ENCODE data around the gene HBE1. TPM values are rescaled to one million over a fixed set of nuclear protein-coding genes. Genes with fewer than 3 reads are reported as not detected.

The HBE1 gene
- total RNA-seq, 1 donor from 2014 or later, result not detected

- H3K4me2 ChIP-seq, result no peak within 1 kb of the TSS
- Mint-ChIP-seq H3K36me3 (no peaks in the 10 kb centered on the region), H3K4me3 (no peak within 1 kb of the TSS), H3K27me3 (ENCODE audit: insufficient read depth, low read depth) (peaks cover 2% of the 10 kb centered on the region), H3K9me3 (no peaks in the 10 kb centered on the region), H3K4me1 (no peaks in the 10 kb centered on the region), H3K27ac (no peak within 1 kb of the TSS)
- H3K4me3 ChIP-seq, result no peak within 1 kb of the TSS
- no peaks in the 10 kb centered on the region for H3K36me3 ChIP-seq
- no peak within 1 kb of the TSS for H3K9ac ChIP-seq
- no peak within 1 kb of the TSS for H3K27ac ChIP-seq
- H4K20me1 ChIP-seq (ENCODE audit: low read depth), result no peaks in the 10 kb centered on the region
- no peak for DNase-seq (ENCODE audit: low spot score)
- no peaks in the 10 kb centered on the region for H3K4me1 ChIP-seq
- no peaks in the 10 kb centered on the region for H3K79me2 ChIP-seq (ENCODE audit: low read depth)
- no peak within 1 kb of the TSS for H2AFZ ChIP-seq (replicated peaks)
- no peaks in the 10 kb centered on the region for H3K27me3 ChIP-seq
- no peaks in the 10 kb centered on the region for H3F3A ChIP-seq (ENCODE audit: low read depth)
- no peaks in the 10 kb centered on the region for H3K9me3 ChIP-seq (ENCODE audit: low read depth)
- no peak for TF ChIP-seq EZH2 (IDR thresholded peaks at IDR 0.05)
- no peak for TF ChIP-seq EZH2phosphoT487 (IDR thresholded peaks at IDR 0.05)
- TF ChIP-seq, protein P1, sequence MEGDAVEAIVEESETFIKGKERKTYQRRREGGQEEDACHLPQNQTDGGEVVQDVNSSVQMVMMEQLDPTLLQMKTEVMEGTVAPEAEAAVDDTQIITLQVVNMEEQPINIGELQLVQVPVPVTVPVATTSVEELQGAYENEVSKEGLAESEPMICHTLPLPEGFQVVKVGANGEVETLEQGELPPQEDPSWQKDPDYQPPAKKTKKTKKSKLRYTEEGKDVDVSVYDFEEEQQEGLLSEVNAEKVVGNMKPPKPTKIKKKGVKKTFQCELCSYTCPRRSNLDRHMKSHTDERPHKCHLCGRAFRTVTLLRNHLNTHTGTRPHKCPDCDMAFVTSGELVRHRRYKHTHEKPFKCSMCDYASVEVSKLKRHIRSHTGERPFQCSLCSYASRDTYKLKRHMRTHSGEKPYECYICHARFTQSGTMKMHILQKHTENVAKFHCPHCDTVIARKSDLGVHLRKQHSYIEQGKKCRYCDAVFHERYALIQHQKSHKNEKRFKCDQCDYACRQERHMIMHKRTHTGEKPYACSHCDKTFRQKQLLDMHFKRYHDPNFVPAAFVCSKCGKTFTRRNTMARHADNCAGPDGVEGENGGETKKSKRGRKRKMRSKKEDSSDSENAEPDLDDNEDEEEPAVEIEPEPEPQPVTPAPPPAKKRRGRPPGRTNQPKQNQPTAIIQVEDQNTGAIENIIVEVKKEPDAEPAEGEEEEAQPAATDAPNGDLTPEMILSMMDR (IDR thresholded peaks at IDR 0.05), result no peak
Observed at GRCh38 chr11:5234381-5234834, 35.3 kb downstream of the HBE1 start, which contains the start of gene HBD. TSS of gene HBD (minus strand) at chr11:5234483. CDS start at chr11:5234433, 50 bp downstream.

DNA sequence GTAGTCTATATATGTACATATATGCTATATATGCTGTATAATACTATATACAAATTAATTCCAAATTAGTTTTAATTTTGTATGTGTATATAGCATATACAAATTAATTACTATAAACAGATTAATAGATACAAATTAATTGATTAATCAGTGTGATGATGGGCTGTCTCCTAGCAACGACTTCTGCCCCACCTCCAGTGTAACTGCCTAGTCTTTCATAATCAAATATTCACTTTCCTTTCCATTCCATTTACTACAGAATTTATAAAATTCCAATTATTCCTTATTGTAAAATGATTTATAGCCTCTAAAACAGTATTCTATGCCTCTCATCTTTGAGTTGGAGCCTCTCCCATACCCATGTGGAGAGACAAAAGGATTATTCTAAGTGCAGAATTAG lies 36.4 kb downstream of the HBE1 start:
- no peaks in the 10 kb centered on the region for H3F3A ChIP-seq (ENCODE audit: low read depth)
- no peak overlapping the region for H3K4me3 ChIP-seq
- no peaks in the 10 kb centered on the region for H3K9me3 Mint-ChIP-seq
- no peaks in the 10 kb centered on the region for H3K36me3 Mint-ChIP-seq
- H3K36me3 ChIP-seq, result no peaks in the 10 kb centered on the region
- H3K27me3 ChIP-seq, result no peaks in the 10 kb centered on the region
- H3K9ac ChIP-seq, result no peak overlapping the region
- H3K27ac Mint-ChIP-seq, result no peak overlapping the region
- DNase-seq (ENCODE audit: low spot score), result no peak
- no peaks in the 10 kb centered on the region for H4K20me1 ChIP-seq (ENCODE audit: low read depth)
- peaks cover 2% of the 10 kb centered on the region for H3K27me3 Mint-ChIP-seq (ENCODE audit: insufficient read depth, low read depth)
- H2AFZ ChIP-seq (replicated peaks), result no peak overlapping the region
- no peaks in the 10 kb centered on the region for H3K79me2 ChIP-seq (ENCODE audit: low read depth)
- H3K4me3 Mint-ChIP-seq, result no peak overlapping the region
- no peaks in the 10 kb centered on the region for H3K4me1 ChIP-seq
- no peak overlapping the region for H3K27ac ChIP-seq
- TF ChIP-seq, protein P1 (IDR thresholded peaks at IDR 0.05), result no peak
- no peak for TF ChIP-seq EZH2 (IDR thresholded peaks at IDR 0.05)
- TF ChIP-seq EZH2phosphoT487 (IDR thresholded peaks at IDR 0.05), result no peak
- H3K4me2 ChIP-seq, result no peak overlapping the region
- no peaks in the 10 kb centered on the region for H3K4me1 Mint-ChIP-seq
- H3K9me3 ChIP-seq (ENCODE audit: low read depth), result no peaks in the 10 kb centered on the region

DNA sequence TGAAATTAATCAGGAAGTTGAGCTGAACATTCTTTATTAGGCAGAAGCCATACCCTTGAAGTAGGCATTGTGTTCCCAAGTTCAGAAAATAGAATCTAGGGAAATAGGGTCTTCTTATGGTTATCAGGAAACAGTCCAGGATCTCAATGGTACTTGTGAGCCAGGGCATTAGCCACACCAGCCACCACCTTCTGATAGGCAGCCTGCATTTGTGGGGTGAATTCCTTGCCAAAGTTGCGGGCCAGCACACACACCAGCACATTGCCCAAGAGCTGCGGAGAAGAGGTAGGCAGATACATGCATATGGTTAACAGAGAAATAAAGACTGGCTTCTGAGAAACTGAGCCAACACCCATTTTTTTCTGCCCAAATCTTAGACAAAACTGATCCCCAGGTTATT lies 36.9 kb downstream of the HBE1 start:
- H3K79me2 ChIP-seq (ENCODE audit: low read depth), result no peaks in the 10 kb centered on the region
- H3K27ac Mint-ChIP-seq, result no peak overlapping the region
- H3K4me3 Mint-ChIP-seq, result no peak overlapping the region
- no peak overlapping the region for H2AFZ ChIP-seq (replicated peaks)
- no peaks in the 10 kb centered on the region for H3F3A ChIP-seq (ENCODE audit: low read depth)
- TF ChIP-seq EZH2phosphoT487 (IDR thresholded peaks at IDR 0.05) (no peak), EZH2 (IDR thresholded peaks at IDR 0.05) (no peak)
- TF ChIP-seq, protein P1 (IDR thresholded peaks at IDR 0.05), result no peak
- no peaks in the 10 kb centered on the region for H3K4me1 Mint-ChIP-seq
- no peak overlapping the region for H3K9ac ChIP-seq
- no peak overlapping the region for H3K27ac ChIP-seq
- no peaks in the 10 kb centered on the region for H3K27me3 ChIP-seq
- no peak for DNase-seq (ENCODE audit: low spot score)
- H3K4me3 ChIP-seq, result no peak overlapping the region
- H3K4me1 ChIP-seq, result no peaks in the 10 kb centered on the region
- H3K36me3 ChIP-seq, result no peaks in the 10 kb centered on the region
- H3K27me3 Mint-ChIP-seq (ENCODE audit: insufficient read depth, low read depth), result peaks cover 2% of the 10 kb centered on the region
- no peaks in the 10 kb centered on the region for H3K9me3 ChIP-seq (ENCODE audit: low read depth)
- no peaks in the 10 kb centered on the region for H4K20me1 ChIP-seq (ENCODE audit: low read depth)
- H3K9me3 Mint-ChIP-seq, result no peaks in the 10 kb centered on the region
- H3K36me3 Mint-ChIP-seq, result no peaks in the 10 kb centered on the region
- H3K4me2 ChIP-seq, result no peak overlapping the region
